GM12892 (cell line): ENCODE data around the gene PLCH1.

ENCODE experiments used
- DNase-seq: peaks from one replicate; pipeline ENCODE4 v3.0.0; 2011; ENCODE audit not compliant: insufficient read length
- FAIRE-seq: peaks from 2 replicates; lab custom pipeline; 2011; peaks lifted over from hg19 to GRCh38; lab: Jason Lieb, UNC
- POLR2A ChIP-seq: IDR thresholded peaks from 2 replicates; pipeline ENCODE4 v1.6.1; 2011; ENCODE audit warnings: low read depth, low read length, control low read depth
- POLR2AphosphoS5 ChIP-seq: IDR thresholded peaks from 2 replicates; pipeline ENCODE4 v1.6.1; 2011; ENCODE audit warnings: low read depth, low read length, control low read depth
- TAF1 ChIP-seq: IDR thresholded peaks from 2 replicates; pipeline ENCODE4 v1.6.1; 2011; ENCODE audit warnings: low read depth, mild to moderate bottlenecking, control low read depth, low read length, borderline replicate concordance

The PLCH1 gene

DNA sequence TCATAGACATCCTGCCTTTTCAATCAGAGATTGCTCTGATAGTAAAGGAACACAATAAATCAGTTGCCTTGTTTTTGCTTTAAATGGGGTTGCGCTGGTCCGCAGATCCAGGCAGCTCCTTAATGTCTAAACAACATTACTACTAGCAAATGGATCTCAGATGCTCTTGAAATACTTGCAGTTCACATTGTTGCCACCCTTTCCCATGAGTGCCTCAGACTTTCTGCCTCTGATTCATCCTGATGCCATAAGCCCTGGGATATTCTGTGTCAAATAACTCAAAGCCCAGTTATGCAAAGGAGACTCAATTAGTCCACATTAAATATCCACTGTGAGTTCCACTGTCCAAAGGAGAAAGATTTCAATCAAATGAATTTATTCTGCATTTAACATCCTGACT lies 196.7 kb downstream of the PLCH1 start:
- no peak for FAIRE-seq
- TF ChIP-seq POLR2AphosphoS5 (no peak), POLR2A (no peak), TAF1 (no peak)
- no peak for DNase-seq

DNA sequence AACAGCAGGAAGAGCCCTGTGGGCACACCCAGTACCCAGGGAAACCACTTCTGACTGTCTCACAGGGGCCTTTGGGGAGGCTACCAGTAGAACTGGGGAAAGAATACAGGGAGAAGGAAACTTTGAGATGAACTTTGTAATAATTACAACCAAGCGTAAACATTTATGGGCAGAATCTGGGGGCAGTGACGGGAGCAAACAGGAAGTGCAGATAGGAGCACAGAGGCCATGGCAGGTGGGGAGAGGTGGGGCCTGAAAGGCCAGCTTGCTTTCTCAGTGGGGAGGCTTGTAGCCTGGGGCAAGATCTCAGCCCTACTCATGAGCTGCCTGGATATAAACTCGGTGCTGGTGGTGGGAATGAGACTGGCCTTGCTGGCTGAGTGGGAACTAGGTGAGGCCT lies 209.8 kb downstream of the PLCH1 start:
- FAIRE-seq = no peak
- no peak for DNase-seq
- TF ChIP-seq TAF1 (no peak), POLR2A (no peak), POLR2AphosphoS5 (no peak)

DNA sequence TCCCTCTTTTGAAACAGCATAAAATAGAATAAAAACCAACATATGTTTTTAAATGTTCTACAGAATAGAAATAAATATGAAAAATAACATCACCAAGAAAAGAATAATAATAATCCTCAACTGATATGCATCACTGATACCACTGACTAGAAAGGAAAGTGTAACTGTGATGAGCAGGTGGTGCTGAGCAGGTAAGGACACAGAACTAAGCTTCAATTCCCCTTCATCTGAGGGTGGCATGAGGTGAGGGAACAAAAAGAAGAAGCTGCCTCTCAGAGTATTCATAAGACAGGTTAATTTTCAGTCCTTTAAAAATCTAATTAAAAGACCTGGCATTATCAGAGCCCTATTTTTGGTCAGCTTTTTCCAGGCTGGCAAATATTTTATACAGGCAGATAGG lies 216.3 kb downstream of the PLCH1 start:
- DNase-seq (no peak), FAIRE-seq (no peak)
- TF ChIP-seq POLR2AphosphoS5 (no peak), POLR2A (no peak), TAF1 (no peak)

DNA sequence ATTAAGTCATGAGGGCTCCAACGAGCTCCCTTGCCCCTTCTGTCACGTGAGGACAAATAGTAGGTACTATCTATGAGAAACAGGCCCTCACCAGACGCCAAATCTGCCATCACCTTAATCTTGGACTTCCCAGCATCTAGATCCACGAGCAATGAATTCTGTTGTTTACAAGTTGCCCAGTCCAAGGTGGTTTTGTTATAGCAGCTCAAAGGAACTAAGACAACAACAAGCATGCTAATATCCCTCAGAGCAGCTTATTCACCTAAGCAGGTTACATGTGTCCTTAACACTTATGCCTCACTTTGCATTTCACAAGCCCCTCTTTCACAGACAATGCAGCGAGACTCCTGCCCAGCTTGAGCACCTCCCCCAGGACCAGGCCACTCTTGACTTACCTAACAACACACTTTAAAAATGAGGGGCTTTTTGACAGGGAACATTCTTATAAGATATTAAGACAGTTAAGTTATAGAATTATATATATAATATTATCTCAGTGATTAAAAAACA lies 219.5 kb downstream of the PLCH1 start:
- no peak for TF ChIP-seq POLR2A
- no peak for TF ChIP-seq POLR2AphosphoS5
- no peak for TF ChIP-seq TAF1
- DNase-seq (no peak), FAIRE-seq (no peak)

DNA sequence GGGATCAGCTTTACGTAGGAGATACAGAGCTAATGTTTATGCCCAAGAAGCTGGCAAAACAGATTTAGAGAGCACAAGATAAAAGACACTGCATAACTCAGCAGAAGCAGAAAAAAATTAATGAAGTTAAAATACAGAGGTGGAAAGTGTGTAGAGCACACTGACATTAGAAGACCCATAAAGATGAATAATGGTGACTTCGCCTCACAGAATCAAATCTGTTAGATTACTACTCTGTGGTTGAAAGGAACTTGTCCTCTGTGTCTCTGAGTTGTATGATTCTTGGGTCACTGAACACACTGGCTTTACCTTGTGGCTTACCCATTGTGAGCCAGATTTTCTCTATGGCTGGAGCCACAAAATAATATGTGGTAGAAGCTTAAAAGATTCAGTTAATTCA lies 224.4 kb downstream of the PLCH1 start:
- DNase-seq = no peak
- no peak for TF ChIP-seq TAF1
- no peak for TF ChIP-seq POLR2A
- TF ChIP-seq POLR2AphosphoS5 = no peak
- no peak for FAIRE-seq

DNA sequence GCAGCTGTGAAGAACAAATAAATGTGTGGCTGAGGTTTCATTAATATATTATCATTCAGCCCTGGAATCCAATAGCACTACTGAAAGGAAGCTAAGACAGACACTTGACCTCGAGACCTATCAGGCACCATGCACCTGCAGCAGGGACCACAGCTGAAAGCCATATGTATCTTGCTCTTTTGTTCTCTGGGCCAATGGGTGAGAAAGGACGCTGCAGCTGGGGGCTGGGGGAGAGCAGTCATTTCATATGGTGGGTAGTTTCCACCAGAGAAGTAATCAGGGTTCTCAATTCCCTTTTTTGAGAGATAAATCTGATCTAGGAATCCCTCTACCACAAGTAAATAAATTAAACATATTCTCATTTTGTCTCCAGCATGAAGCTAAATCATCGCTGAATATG lies 225.8 kb downstream of the PLCH1 start:
- no peak for DNase-seq
- no peak for FAIRE-seq
- TF ChIP-seq TAF1 (no peak), POLR2A (no peak), POLR2AphosphoS5 (no peak)

DNA sequence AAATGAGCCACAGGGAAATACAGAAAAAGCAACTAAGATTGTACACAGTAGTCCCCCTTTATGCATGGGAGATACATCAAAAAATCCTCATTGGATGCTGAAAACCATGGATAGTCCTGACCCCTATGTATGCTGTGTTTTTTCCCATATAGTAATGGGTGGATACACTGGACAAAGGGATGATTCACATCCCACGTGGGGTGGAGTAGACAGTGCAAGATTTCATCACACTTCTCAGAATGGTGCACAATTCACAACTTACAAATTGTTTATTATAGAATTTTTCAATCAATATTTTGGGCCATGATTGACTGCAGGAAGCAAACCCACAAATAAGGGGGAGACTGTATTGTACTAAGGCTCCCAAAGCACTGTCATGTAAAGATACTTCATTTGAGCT lies 227.0 kb downstream of the PLCH1 start:
- FAIRE-seq (no peak), DNase-seq (no peak)
- TF ChIP-seq TAF1 = no peak

DNA sequence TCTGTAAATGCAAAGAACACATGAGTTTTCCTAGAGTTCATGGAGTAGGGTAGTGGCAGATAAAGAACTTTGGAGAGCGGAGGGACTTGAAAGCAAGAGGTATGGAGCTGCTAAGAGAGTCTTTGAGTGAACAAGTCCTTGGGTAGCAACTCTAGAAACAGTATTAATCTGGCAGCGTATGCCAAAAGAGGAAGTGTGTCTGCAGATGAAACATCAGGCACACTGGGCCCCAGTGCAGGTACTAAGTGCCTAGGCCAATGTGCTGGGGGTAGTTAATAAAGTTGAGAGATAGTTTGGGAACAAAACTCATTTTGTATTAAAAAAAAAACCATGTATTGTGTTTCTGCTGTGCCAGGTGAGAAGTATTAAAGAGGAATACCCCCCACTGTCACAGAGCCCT lies 228.4 kb downstream of the PLCH1 start:
- FAIRE-seq = no peak
- DNase-seq = no peak
- no peak for TF ChIP-seq POLR2AphosphoS5
- no peak for TF ChIP-seq POLR2A
- no peak for TF ChIP-seq TAF1

DNA sequence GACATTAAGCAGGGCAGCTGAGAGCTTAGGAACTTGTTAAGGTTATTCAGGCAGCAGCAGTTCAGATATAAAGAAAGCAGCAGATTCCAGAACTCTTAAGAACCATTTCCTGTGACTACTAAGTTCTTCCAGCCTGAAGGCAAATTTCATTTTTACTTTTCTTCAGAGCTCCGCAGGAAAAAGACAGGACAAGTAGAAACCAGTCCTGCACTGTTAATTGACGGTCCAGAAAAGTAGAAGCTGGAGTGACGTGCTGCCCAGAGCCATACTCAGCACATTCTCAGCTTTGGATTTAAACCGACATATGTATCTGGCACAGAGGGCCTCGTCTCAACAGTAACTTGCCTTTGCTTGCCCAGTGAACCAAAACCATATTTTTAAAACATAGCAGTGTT lies 232.0 kb downstream of the PLCH1 start:
- no peak for TF ChIP-seq POLR2A
- no peak for TF ChIP-seq TAF1
- TF ChIP-seq POLR2AphosphoS5 = no peak
- FAIRE-seq (no peak), DNase-seq (no peak)

DNA sequence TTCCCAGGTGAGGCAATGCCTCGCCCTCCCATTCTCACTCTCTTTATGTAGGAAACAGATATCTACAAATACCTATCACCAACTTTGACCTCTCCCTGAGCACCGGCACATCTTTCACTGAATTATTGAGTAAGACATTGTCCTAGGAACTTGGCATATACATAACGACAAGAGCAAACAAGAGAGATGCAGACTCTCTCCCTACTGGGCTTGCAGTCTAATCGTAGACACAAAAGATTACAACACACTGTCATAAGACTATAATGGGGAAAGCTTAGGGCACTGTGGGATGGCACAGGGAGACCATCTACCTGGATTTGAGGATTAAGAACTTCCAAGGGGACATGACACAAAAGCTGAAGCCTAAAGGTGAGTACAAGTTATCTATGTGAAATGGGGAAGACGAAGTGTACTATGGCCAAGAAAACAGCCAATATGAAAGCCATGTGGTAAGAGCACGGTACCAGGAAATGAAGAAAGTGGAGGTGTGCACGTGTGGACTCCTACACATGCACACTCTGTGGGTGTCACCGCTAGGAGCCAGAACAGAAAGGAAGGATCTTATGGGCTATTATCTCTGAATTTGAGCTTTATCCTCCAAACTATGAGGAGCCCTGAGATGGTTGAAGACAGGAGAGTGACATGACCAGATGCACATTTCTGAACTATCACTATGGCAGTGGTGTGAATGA lies 232.6 kb downstream of the PLCH1 start:
- TF ChIP-seq TAF1 = no peak
- no peak for TF ChIP-seq POLR2A
- no peak for TF ChIP-seq POLR2AphosphoS5
- DNase-seq (no peak), FAIRE-seq (no peak)

DNA sequence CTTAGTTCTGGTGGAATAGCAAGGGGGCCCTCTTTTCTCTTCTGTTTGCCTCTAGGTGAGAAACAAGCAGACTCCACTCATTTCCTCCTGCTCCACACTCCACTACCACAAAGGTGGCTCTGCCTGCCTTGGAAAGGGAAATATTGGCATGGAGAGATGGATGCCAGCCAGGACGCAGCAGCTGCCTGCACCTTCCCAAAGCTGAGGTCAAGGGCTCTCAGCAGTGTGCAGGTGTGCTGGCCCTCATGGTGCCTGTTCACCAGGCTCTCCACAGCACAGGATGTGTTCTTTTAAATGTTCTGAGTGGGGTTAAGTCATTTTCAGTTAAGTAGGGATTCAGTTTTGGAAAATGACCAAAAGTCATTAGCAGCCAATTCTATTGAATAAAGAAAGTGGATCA lies 240.2 kb downstream of the PLCH1 start:
- FAIRE-seq = no peak

DNA sequence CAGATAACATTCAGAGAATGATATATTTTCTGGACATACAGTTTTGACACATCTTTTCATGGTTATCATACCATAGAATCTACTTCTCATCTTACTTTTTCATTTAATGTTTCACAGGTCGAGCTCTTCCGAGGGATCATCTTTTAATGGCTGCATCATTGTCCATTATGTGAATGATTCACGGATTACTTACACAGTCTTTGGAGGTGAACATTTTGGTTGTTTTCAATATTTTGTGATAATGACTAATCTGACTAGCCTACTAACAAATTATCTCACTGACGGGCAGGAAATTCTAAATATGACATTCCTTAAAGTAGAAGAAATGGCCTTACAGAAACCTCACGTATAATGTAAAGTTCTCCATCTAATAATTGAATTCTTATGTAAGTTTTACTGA lies 242.2 kb downstream of the PLCH1 start:
- no peak for TF ChIP-seq TAF1
- no peak for TF ChIP-seq POLR2A
- no peak for TF ChIP-seq POLR2AphosphoS5
- FAIRE-seq (no peak), DNase-seq (no peak)

More for the DNA sequence above, 240.2 kb downstream of the PLCH1 start:
- TF ChIP-seq TAF1 = no peak
- no peak for TF ChIP-seq POLR2AphosphoS5
- TF ChIP-seq POLR2A = no peak
- no peak for DNase-seq
